ENCODE measurements around the gene GON4L.

GON4L gene

GRCh38 chr1:155859881-155860871 is 3.2 kb upstream of the GON4L start:
- TF ChIP-seq CTCF (conservative IDR thresholded peaks at IDR 0.05; ENCODE audit: low read depth, low read length) = no peak

GRCh38 chr1:155859234-155859829 is 2.3 kb upstream of the GON4L start, which contains the start of gene SYT11:
TSS of gene SYT11 (plus strand) at chr1:155859567. CDS start at chr1:155859762, 195 bp downstream.
- H3K4me3 ChIP-seq (ENCODE audit: low read depth, low read length) = peak within 1 kb of the TSS; percentile 61
- peak; percentile 7 for TF ChIP-seq CTCF (conservative IDR thresholded peaks at IDR 0.05; ENCODE audit: low read depth, low read length)
- peak; percentile 97 for DNase-seq (ENCODE audit: low read depth)

More at GRCh38 chr1:155859881-155860871, 3.2 kb upstream of the GON4L start:
- peak; percentile 80 for DNase-seq (ENCODE audit: low read depth)
- peak overlapping the region; percentile 57 for H3K4me3 ChIP-seq (ENCODE audit: low read depth, low read length)

- DNase-seq (ENCODE audit: low read depth) = peak; percentile 68
- H3K4me3 ChIP-seq (ENCODE audit: low read depth, low read length) = peak overlapping the region; percentile 61
- no peak for TF ChIP-seq CTCF (conservative IDR thresholded peaks at IDR 0.05; ENCODE audit: low read depth, low read length)
Observed at GRCh38 chr1:155858800-155859233, 1.8 kb upstream of the GON4L start.

- no peak for TF ChIP-seq CTCF (conservative IDR thresholded peaks at IDR 0.05; ENCODE audit: low read depth, low read length)
- no peak for DNase-seq (ENCODE audit: low read depth)
- peak overlapping the region; percentile 78 for H3K4me3 ChIP-seq (ENCODE audit: low read depth, low read length)
Observed at GRCh38 chr1:155856257-155856974, 598 bp downstream of the GON4L start.

- DNase-seq (ENCODE audit: low read depth) = no peak
- no peak overlapping the region for H3K4me3 ChIP-seq (ENCODE audit: low read depth, low read length)
- no peak for TF ChIP-seq CTCF (conservative IDR thresholded peaks at IDR 0.05; ENCODE audit: low read depth, low read length)
Observed at GRCh38 chr1:155850345-155850744, 6.7 kb downstream of the GON4L start.

GRCh38 chr1:155847823-155848529 is 9.0 kb downstream of the GON4L start:
- no peak for TF ChIP-seq CTCF (conservative IDR thresholded peaks at IDR 0.05; ENCODE audit: low read depth, low read length)
- DNase-seq (ENCODE audit: low read depth) = no peak
- H3K4me3 ChIP-seq (ENCODE audit: low read depth, low read length) = no peak overlapping the region

Measured in choroid plexus epithelial cell (primary cell).